LNCAP (cell line): ENCODE results near the gene CAMK2G.

ENCODE experiments used
- CTCF ChIP-seq: fragments of 450-650 bp; IDR thresholded peaks from 2 replicates; pipeline ENCODE4 v1.5.1; 2017; ENCODE audit warnings: mild to moderate bottlenecking

The CAMK2G gene

DNA sequence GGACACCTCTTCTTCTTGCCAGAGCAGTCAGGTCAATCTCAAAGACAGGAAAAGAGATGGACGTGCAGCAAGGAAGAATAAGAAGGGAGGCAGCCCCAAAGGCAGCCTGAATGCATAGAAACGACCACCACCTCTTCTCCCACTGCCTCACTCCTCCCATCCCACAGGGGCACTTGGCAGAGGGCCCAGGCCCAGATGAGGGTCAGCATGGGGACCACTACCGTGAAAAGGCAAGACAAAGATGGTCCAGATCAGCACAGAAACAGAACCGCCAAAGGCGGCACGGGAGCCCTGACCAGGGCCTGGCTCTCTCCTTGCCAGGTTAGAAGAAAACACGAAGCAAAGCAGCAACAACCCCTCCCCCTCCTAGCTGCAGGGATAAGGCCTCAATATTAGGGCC, 61.0 kb downstream of the CAMK2G start:
- no peak for TF ChIP-seq CTCF

- no peak for TF ChIP-seq CTCF
These were observed 61.7 kb downstream of the CAMK2G start for GRCh38 chr10:73812657-73813056.

- TF ChIP-seq CTCF, result no peak
These were observed 63.5 kb downstream of the CAMK2G start for GRCh38 chr10:73810735-73811465.

- TF ChIP-seq CTCF, result no peak
These were observed 64.0 kb downstream of the CAMK2G start for GRCh38 chr10:73810358-73810734.

DNA sequence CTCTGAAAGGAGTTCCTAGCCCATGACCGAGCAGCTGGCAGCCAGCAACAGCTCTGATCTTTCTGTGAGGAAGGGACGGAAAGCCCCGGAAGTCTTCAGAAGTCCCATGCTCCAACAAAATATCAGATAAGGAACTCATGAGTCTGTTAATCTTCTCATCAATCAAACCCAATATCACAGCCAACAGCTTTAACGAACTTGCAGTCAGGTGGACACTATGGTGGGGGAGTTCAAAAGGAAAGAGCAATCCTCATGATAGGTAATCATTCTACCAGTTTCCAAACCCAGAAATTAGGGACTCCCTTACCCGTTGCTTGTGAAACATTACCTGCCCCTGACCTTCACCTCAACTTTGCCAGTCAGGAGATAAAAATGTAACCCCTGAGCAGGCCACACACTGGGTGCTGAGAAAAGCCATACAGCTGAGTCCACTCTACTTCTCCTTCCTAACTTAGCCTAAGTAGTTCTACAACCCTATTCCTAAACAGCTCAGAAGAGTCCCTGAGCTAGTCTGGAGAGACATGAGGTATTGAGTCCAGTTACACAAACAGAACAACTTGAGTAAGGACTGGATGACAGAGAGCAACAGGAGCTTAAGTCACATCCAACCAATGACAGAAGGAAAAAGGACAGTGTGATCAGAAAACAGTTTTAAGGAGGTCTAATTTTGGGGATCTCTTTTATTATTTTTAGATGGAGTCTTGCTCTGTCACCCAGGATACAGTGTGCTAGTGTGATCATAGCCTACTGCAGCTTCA, 65.1 kb downstream of the CAMK2G start:
- no peak for TF ChIP-seq CTCF

GRCh38 chr10:73808021-73808815, 66.1 kb downstream of the CAMK2G start:
- no peak for TF ChIP-seq CTCF

GRCh38 chr10:73807471-73807870, 66.9 kb downstream of the CAMK2G start:
- TF ChIP-seq CTCF, result no peak
